Ecto neural progenitor cell (in vitro differentiated cells): ENCODE data around the gene ATP13A2.

Experiments
- DNase-seq: peaks from one replicate; pipeline ENCODE4 v3.0.0-alpha.2; 2018; ENCODE audit warnings: low spot score

The ATP13A2 gene

GRCh38 chr1:17011439-17012307 lies at the start of gene ATP13A2:
Gene ATP13A2 (minus strand): TSS chr1:17011928. CDS start chr1:17011738, 190 bp downstream.
- DNase-seq = peak; percentile 89

GRCh38 chr1:17061486-17061885 lies 49.8 kb upstream of the ATP13A2 start:
- DNase-seq = no peak

- no peak for DNase-seq
Observed at GRCh38 chr1:17060306-17060749, 48.6 kb upstream of the ATP13A2 start.

- peak; percentile 81 for DNase-seq
Observed at GRCh38 chr1:17059391-17060305, 47.9 kb upstream of the ATP13A2 start.

- DNase-seq = no peak
Observed at GRCh38 chr1:17056551-17056950, 44.8 kb upstream of the ATP13A2 start.

- no peak for DNase-seq
Observed at GRCh38 chr1:17055801-17056200, 44.1 kb upstream of the ATP13A2 start.

GRCh38 chr1:17053685-17054410 lies 42.1 kb upstream of the ATP13A2 start, which contains the start of gene SDHB:
Gene SDHB (minus strand): TSS chr1:17054032. CDS start chr1:17054019, 13 bp downstream.
- DNase-seq = peak; percentile 100

GRCh38 chr1:17053086-17053684 lies 41.5 kb upstream of the ATP13A2 start:
- no peak for DNase-seq

- no peak for DNase-seq
Observed at GRCh38 chr1:17052641-17053040, 40.9 kb upstream of the ATP13A2 start.

GRCh38 chr1:17052038-17052437 lies 40.3 kb upstream of the ATP13A2 start:
- DNase-seq = no peak

- no peak for DNase-seq
Observed at GRCh38 chr1:17047924-17048323, 36.2 kb upstream of the ATP13A2 start.

GRCh38 chr1:17046334-17046657 lies 34.6 kb upstream of the ATP13A2 start:
- DNase-seq = no peak

GRCh38 chr1:17045634-17046333 lies 34.1 kb upstream of the ATP13A2 start:
- DNase-seq = no peak

GRCh38 chr1:17045150-17045549 lies 33.4 kb upstream of the ATP13A2 start:
- no peak for DNase-seq

- DNase-seq = no peak
Observed at GRCh38 chr1:17043676-17044075, 31.9 kb upstream of the ATP13A2 start.

- no peak for DNase-seq
Observed at GRCh38 chr1:17040135-17040534, 28.4 kb upstream of the ATP13A2 start.

- no peak for DNase-seq
Observed at GRCh38 chr1:17039522-17039921, 27.8 kb upstream of the ATP13A2 start.

- DNase-seq = no peak
Observed at GRCh38 chr1:17033481-17033880, 21.8 kb upstream of the ATP13A2 start.

- no peak for DNase-seq
Observed at GRCh38 chr1:17032741-17033140, 21.0 kb upstream of the ATP13A2 start.

- no peak for DNase-seq
Observed at GRCh38 chr1:17031436-17031835, 19.7 kb upstream of the ATP13A2 start.

GRCh38 chr1:17030206-17030605 lies 18.5 kb upstream of the ATP13A2 start:
- no peak for DNase-seq
